KOPT-K1 (cell line): ENCODE results near the gene P3H1.
"Not testable (repeated sequence)": the region's sequence is repeated elsewhere in the genome, so short reads cannot be mapped to it uniquely, and the experiment has no call there.

ENCODE experiments used
- H3K27ac ChIP-seq: fragments of 200-600 bp; sonication (generic); 2 replicates; pipeline ENCODE4 v1.5.1; 2016; ENCODE audit warnings: antibody characterized with exemption, mild to moderate bottlenecking, low read depth, low read length; ENCODE audit not compliant: poor library complexity, severe bottlenecking
- H3K36me3 ChIP-seq: fragments of 200-600 bp; sonication (generic); 2 replicates; pipeline ENCODE4 v1.5.1; 2017; ENCODE audit warnings: antibody characterized with exemption, mild to moderate bottlenecking, low read length, moderate library complexity; ENCODE audit not compliant: insufficient read depth
- H3K9me3 ChIP-seq: fragments of 200-600 bp; sonication (generic); 2 replicates; pipeline ENCODE4 v1.5.1; 2017; ENCODE audit warnings: antibody characterized with exemption, low read length, mild to moderate bottlenecking; ENCODE audit not compliant: insufficient read depth, poor library complexity, severe bottlenecking

The P3H1 gene

GRCh38 chr1:42734201-42735035 lies 32.4 kb downstream of the P3H1 start:
- H3K36me3 ChIP-seq = no peaks in the 10 kb centered on the region
- no peaks in the 10 kb centered on the region for H3K9me3 ChIP-seq
- no peak overlapping the region for H3K27ac ChIP-seq

GRCh38 chr1:42733415-42734200 lies 33.2 kb downstream of the P3H1 start:
- H3K27ac ChIP-seq = no peak overlapping the region
- no peaks in the 10 kb centered on the region for H3K9me3 ChIP-seq
- H3K36me3 ChIP-seq = no peaks in the 10 kb centered on the region

GRCh38 chr1:42732126-42732680 lies 34.6 kb downstream of the P3H1 start:
- Histone ChIP-seq H3K27ac (no peak overlapping the region), H3K36me3 (no peaks in the 10 kb centered on the region), H3K9me3 (no peaks in the 10 kb centered on the region)

GRCh38 chr1:42731585-42731984 lies 35.2 kb downstream of the P3H1 start:
- no peak overlapping the region for H3K27ac ChIP-seq
- no peaks in the 10 kb centered on the region for H3K9me3 ChIP-seq
- H3K36me3 ChIP-seq = no peaks in the 10 kb centered on the region

- Histone ChIP-seq H3K9me3 (no peaks in the 10 kb centered on the region), H3K36me3 (no peaks in the 10 kb centered on the region), H3K27ac (no peak overlapping the region)
Measured at GRCh38 chr1:42730988-42731387, 35.8 kb downstream of the P3H1 start.

- Histone ChIP-seq H3K36me3 (no peaks in the 10 kb centered on the region), H3K9me3 (no peaks in the 10 kb centered on the region)
Measured at GRCh38 chr1:42730002-42730401, 36.8 kb downstream of the P3H1 start.

GRCh38 chr1:42725820-42726219 lies 41.0 kb downstream of the P3H1 start:
- not testable (repeated sequence) for H3K9me3 ChIP-seq, H3K36me3 ChIP-seq, H3K27ac ChIP-seq

More at GRCh38 chr1:42730002-42730401, 36.8 kb downstream of the P3H1 start:
- no peak overlapping the region for H3K27ac ChIP-seq

GRCh38 chr1:42723511-42723910 lies 43.3 kb downstream of the P3H1 start:
- H3K9me3 ChIP-seq = no peaks in the 10 kb centered on the region
- peaks cover 4% of the 10 kb centered on the region; the same call in 1 of the 2 replicates for H3K36me3 ChIP-seq
- H3K27ac ChIP-seq = no peak overlapping the region

GRCh38 chr1:42722403-42722802 lies 44.4 kb downstream of the P3H1 start:
- not testable (repeated sequence) for H3K9me3 ChIP-seq, H3K27ac ChIP-seq
- H3K36me3 ChIP-seq = peaks cover 15% of the 10 kb centered on the region

- Histone ChIP-seq H3K36me3 (peaks cover 19% of the 10 kb centered on the region), H3K27ac (no peak overlapping the region), H3K9me3 (no peaks in the 10 kb centered on the region)
Measured at GRCh38 chr1:42721926-42722325, 44.9 kb downstream of the P3H1 start.

GRCh38 chr1:42720868-42721267 lies 46.0 kb downstream of the P3H1 start:
- H3K36me3 ChIP-seq = peaks cover 30% of the 10 kb centered on the region
- H3K27ac ChIP-seq = no peak overlapping the region
- no peaks in the 10 kb centered on the region for H3K9me3 ChIP-seq

GRCh38 chr1:42714441-42714840 lies 52.4 kb downstream of the P3H1 start:
- H3K36me3 ChIP-seq = peaks cover 90% of the 10 kb centered on the region
- H3K9me3 ChIP-seq = peaks cover 18% of the 10 kb centered on the region
- H3K27ac ChIP-seq = not testable (repeated sequence)

- Histone ChIP-seq H3K27ac (no peak overlapping the region), H3K36me3 (peaks cover 97% of the 10 kb centered on the region), H3K9me3 (peaks cover 18% of the 10 kb centered on the region)
Measured at GRCh38 chr1:42713293-42713692, 53.5 kb downstream of the P3H1 start.

- peaks cover 97% of the 10 kb centered on the region for H3K36me3 ChIP-seq
Measured at GRCh38 chr1:42712808-42713207, 54.0 kb downstream of the P3H1 start.

GRCh38 chr1:42703888-42704464 lies 62.9 kb downstream of the P3H1 start:
- Histone ChIP-seq H3K27ac (no peak overlapping the region), H3K36me3 (peaks cover 99% of the 10 kb centered on the region), H3K9me3 (no peaks in the 10 kb centered on the region)

More at GRCh38 chr1:42712808-42713207, 54.0 kb downstream of the P3H1 start:
- not testable (repeated sequence) for H3K27ac ChIP-seq
- H3K9me3 ChIP-seq = peaks cover 18% of the 10 kb centered on the region
